ENCODE measurements around the gene KATNA1. TPM values are rescaled to one million over a fixed set of nuclear protein-coding genes. Genes with fewer than 3 reads are reported as not detected.

KATNA1 gene
- total and polyA plus RNA-seq, 9 of the 15 experiments (the other 6 are each of a cell fraction or from before 2014, with no cell fraction given), result 22.5 to 76.9 (median 45.0) TPM

DNA sequence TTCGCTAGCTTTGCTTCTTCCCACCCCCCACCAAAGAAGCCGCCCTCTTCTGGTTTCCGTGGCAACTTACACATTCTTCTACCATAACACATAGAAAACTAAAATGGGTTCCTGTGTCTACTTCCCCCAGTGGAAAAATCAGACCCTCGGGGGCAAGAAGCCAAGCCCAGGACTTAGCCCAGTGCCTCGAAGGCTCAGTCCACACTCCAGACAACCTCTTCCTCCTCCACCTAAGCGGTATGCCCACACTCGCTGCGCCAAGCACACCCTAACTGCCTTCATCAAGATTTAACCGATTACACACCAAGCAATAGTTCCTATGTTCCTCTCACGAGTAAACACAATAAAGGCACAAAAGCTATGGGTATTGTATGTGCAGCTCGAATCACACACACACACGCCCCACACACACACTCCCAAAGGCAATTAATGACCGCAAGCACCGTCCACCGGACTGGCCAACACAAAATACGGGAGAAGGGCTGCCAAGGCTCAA lies 103.2 kb downstream of the KATNA1 start (continued):
- TF ChIP-seq, protein P1, sequence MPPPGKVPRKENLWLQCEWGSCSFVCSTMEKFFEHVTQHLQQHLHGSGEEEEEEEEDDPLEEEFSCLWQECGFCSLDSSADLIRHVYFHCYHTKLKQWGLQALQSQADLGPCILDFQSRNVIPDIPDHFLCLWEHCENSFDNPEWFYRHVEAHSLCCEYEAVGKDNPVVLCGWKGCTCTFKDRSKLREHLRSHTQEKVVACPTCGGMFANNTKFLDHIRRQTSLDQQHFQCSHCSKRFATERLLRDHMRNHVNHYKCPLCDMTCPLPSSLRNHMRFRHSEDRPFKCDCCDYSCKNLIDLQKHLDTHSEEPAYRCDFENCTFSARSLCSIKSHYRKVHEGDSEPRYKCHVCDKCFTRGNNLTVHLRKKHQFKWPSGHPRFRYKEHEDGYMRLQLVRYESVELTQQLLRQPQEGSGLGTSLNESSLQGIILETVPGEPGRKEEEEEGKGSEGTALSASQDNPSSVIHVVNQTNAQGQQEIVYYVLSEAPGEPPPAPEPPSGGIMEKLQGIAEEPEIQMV (tag; conservative IDR thresholded peaks at IDR 0.05; ENCODE audit: low read depth), result no peak
- TF ChIP-seq, protein P2, sequence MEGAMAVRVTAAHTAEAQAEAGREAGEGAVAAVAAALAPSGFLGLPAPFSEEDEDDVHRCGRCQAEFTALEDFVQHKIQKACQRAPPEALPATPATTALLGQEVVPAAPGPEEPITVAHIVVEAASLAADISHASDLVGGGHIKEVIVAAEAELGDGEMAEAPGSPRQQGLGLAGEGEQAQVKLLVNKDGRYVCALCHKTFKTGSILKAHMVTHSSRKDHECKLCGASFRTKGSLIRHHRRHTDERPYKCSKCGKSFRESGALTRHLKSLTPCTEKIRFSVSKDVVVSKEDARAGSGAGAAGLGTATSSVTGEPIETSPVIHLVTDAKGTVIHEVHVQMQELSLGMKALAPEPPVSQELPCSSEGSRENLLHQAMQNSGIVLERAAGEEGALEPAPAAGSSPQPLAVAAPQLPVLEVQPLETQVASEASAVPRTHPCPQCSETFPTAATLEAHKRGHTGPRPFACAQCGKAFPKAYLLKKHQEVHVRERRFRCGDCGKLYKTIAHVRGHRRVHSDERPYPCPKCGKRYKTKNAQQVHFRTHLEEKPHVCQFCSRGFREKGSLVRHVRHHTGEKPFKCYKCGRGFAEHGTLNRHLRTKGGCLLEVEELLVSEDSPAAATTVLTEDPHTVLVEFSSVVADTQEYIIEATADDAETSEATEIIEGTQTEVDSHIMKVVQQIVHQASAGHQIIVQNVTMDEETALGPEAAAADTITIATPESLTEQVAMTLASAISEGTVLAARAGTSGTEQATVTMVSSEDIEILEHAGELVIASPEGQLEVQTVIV (CRISPR knock-in tag; IDR thresholded peaks at IDR 0.05; ENCODE audit: borderline replicate concordance), result no peak
- TF ChIP-seq CHCHD3 (CRISPR knock-in tag; IDR thresholded peaks at IDR 0.05), result no peak
- TF ChIP-seq GATA2 (CRISPR knock-in tag; IDR thresholded peaks at IDR 0.05), result peak; percentile 48
- TF ChIP-seq, protein P3, sequence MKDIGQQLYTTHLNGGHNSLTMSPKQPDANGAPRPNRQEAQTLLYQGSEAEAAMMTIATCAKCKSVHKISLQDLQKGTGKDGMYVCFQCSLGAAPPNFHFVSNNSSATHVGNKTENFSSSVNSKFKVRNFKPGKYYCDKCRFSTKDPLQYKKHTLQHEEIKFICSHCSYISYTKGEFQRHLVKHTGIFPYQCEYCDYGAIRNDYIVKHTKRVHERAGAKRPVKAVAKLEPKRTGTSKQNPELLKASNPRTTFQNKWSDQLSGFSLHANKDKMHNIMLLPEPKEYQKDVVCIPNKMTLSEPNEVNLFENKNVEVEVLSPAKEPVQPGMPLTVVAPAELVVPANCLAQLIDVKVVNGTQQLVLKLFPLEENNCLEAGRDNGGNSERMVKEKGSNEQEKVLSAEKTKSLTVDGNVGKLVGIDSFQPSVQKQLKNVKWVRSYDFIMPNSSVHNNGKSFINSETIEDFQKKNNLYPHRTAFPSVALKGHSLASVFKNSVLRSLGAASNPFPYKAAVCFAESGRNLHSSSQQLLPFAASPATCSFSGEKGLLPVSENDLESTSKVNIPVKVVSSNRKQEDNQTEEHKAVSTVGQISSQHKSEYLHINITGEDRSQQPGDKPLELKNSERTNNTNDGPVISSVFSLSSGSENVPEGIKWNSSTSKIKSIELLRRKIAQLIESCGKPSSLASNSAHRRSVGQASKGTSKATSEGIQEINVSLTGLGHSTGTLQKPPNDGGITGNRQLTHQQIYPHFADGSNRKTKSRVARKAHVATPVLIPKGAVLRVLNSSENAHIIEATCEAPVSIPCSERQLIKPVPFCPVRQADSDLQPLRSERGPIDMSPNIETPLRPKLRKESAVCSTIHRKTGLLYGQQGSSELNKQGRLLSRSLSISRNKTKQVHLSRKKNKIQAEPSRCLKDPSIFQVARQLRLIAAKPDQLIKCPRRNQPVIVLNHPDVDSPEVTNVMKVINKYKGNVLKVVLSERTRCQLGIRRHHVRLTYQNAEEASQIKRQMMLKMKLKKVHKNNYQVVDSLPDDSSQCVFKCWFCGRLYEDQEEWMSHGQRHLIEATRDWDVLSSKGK (CRISPR knock-in tag; IDR thresholded peaks at IDR 0.05), result no peak
- TF ChIP-seq POLR2H (tag; IDR thresholded peaks at IDR 0.05; ENCODE audit: low read depth), result no peak
- TF ChIP-seq ZNF717 (CRISPR knock-in tag; IDR thresholded peaks at IDR 0.05), result no peak
- TF ChIP-seq, protein P4, sequence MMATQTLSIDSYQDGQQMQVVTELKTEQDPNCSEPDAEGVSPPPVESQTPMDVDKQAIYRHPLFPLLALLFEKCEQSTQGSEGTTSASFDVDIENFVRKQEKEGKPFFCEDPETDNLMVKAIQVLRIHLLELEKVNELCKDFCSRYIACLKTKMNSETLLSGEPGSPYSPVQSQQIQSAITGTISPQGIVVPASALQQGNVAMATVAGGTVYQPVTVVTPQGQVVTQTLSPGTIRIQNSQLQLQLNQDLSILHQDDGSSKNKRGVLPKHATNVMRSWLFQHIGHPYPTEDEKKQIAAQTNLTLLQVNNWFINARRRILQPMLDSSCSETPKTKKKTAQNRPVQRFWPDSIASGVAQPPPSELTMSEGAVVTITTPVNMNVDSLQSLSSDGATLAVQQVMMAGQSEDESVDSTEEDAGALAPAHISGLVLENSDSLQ (IDR thresholded peaks at IDR 0.05), result no peak
- TF ChIP-seq ZNF583 (CRISPR knock-in tag; IDR thresholded peaks at IDR 0.05), result no peak
- no peak for TF ChIP-seq ETV5 (CRISPR knock-in tag; IDR thresholded peaks at IDR 0.05; ENCODE audit: low read depth)
- no peak for TF ChIP-seq SMAD1 (IDR thresholded peaks at IDR 0.05; ENCODE audit: low read depth, low read length, partially characterized antibody)
- no peak for TF ChIP-seq GTF2F1 (IDR thresholded peaks at IDR 0.05; ENCODE audit: low read depth, low read length)
